Liver (tissue), 9 donors: ENCODE measurements around the gene EFHD1. TPM values are rescaled to one million over a fixed set of nuclear protein-coding genes. Genes with fewer than 3 reads are reported as not detected.

Source experiments
- DNase-seq: peaks from one replicate; pipeline ENCODE4 v3.0.0-alpha.2; 2017; ENCODE audit warnings: low spot score
- H3K27ac ChIP-seq, 2 donors: one replicate each; pipeline ENCODE4 v1.7.0; 2013; ENCODE audit warnings: inconsistent platforms in 2 of 2, low read length in 2 of 2, control low read depth in 1 of 2, low read depth in 1 of 2, mild to moderate bottlenecking in 1 of 2
- H3K27me3 ChIP-seq, 4 donors: one replicate each; pipeline versions ENCODE4 v1.6.1 to v1.7.0; 2013; ENCODE audit warnings: low read length in 3 of 4, inconsistent platforms in 1 of 4, mild to moderate bottlenecking in 1 of 4, moderate library complexity in 1 of 4; ENCODE audit not compliant: control insufficient read depth in 4 of 4, insufficient read depth in 4 of 4
- H3K36me3 ChIP-seq, 4 donors: one replicate each; pipeline versions ENCODE4 v1.6.1 to v1.7.0; 2013; ENCODE audit warnings: low read length in 3 of 4, mild to moderate bottlenecking in 3 of 4, low read depth in 1 of 4, moderate library complexity in 1 of 4; ENCODE audit not compliant: control insufficient read depth in 4 of 4, insufficient read depth in 3 of 4
- H3K4me1 ChIP-seq, 4 donors: one replicate each; pipeline versions ENCODE4 v1.6.1 to v1.7.0; 2013; ENCODE audit warnings: low read length in 3 of 4, mild to moderate bottlenecking in 3 of 4, moderate library complexity in 1 of 4; ENCODE audit not compliant: control insufficient read depth in 4 of 4, insufficient read depth in 4 of 4
- H3K4me3 ChIP-seq, 3 donors: one replicate each; pipeline versions ENCODE4 v1.6.1 to v1.7.0; 2013; ENCODE audit warnings: low read length in 3 of 3, control low read depth in 1 of 3, low read depth in 1 of 3, mild to moderate bottlenecking in 1 of 3
- H3K9ac ChIP-seq, 2 donors: one replicate each; pipeline ENCODE4 v1.7.0; 2013; ENCODE audit warnings: low read length in 2 of 2, mild to moderate bottlenecking in 2 of 2, moderate library complexity in 2 of 2, control low read depth in 1 of 2, low read depth in 1 of 2
- H3K9me3 ChIP-seq, 4 donors: one replicate each; pipeline versions ENCODE4 v1.6.1 to v1.7.0; 2013; ENCODE audit warnings: low read length in 3 of 4; ENCODE audit not compliant: control insufficient read depth in 4 of 4
- CTCF ChIP-seq: fragments of 150-350 bp; IDR thresholded peaks from 2 replicates; pipeline ENCODE4 v1.5.1; 2017; ENCODE audit warnings: improper control_type of control experiment, low read depth, low read length; ENCODE audit not compliant: missing input control
- FOXA1 ChIP-seq: IDR thresholded peaks from 2 replicates; pipeline ENCODE4 v1.6.1; 2016; ENCODE audit warnings: antibody characterized with exemption
- GABPA ChIP-seq, 2 donors: IDR thresholded peaks in 1 of 2; conservative IDR thresholded peaks in 1 of 2; 2 replicates each; pipeline ENCODE4 v1.6.1; 2016; ENCODE audit warnings: antibody characterized with exemption in 2 of 2, mild to moderate bottlenecking in 1 of 2, moderate library complexity in 1 of 2
- HNF4G ChIP-seq: IDR thresholded peaks from 2 replicates; pipeline ENCODE4 v1.6.1; 2016; ENCODE audit warnings: antibody characterized with exemption
- MAX ChIP-seq: IDR thresholded peaks from 2 replicates; pipeline ENCODE4 v1.6.1; 2016; ENCODE audit warnings: antibody characterized with exemption
- SP1 ChIP-seq: IDR thresholded peaks from 2 replicates; pipeline ENCODE4 v1.6.1; 2018; ENCODE audit warnings: antibody characterized with exemption, mild to moderate bottlenecking
- ZBTB33 ChIP-seq: IDR thresholded peaks from 2 replicates; pipeline ENCODE4 v1.6.1; 2016; ENCODE audit warnings: antibody characterized with exemption
- WGBS: extraction: QIAGEN DNeasy Blood & Tissue Kit; methylation state at CpG from one replicate; pipeline ENCODE4 v1.1.7; 2013; 5-methylcytosine and 5-hydroxymethylcytosine counted together
- polyA plus RNA-seq, 2 donors: library from polyadenylated mRNA; stranded (reverse) in 1 of 2; unstranded in 1 of 2; fragments of 200-250 nt in 1 of 2; fragments of >200 nt in 1 of 2; fragmentation: Nextera tagmentation in 1 of 2; extraction: Ambion mirVana in 1 of 2; gene quantifications; one replicate each; pipeline versions ENCODE4 v1.2.1 to v1.2.3, GENCODE V29; 2013 to 2015
- total RNA-seq, 2 donors: library from RNA; depleted of rRNA; stranded (reverse); fragments of >200 nt; gene quantifications; one replicate each; pipeline ENCODE4 v1.2.3, GENCODE V29; 2014
- TF ChIP-seq, protein P1 (sequence below): IDR thresholded peaks from 2 replicates; pipeline ENCODE4 v1.6.1; 2016; ENCODE audit warnings: antibody characterized with exemption, mild to moderate bottlenecking
- donor health status: healthy.
- donor health status: healthy.
- donor health status: healthy.
- donor health status: healthy.
- donor health status: healthy.

Gene EFHD1
- total and polyA plus RNA-seq, 4 donors, result 3.3 to 28.5 (median 10.3) TPM

DNA sequence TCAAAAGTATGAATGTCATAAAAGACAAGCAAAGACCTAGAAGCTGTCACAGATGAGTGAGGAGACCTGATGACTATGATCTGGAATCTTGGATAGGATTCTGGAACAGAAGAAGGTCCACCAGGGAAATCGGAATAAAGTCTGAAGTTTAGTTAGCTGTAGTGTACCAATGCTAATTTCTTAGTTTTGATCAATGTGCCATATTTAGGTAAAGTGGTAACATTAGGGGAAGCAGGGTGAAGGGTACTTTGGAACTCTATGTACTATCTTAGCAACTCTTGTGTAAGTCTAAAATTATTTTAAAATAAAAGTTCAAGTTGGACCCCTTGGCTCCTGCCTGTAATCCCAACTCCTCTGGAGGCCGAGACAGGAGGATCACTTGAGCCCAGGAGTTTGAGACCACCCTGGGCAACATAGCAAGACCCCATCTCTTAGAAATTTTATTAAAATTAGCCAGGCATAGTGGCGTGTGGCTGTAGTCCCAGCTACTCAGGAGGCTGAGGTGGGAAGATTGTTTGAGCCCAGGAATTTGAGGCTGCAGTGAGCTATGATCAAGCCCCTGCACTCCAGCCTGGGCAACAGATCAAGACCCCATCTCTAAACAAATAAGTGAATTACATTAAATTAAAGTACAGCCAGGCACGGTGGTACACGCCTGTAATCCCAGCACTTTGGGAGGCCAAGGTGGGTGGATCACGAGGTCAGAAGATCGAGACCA, 35.9 kb upstream of the EFHD1 start:
- no peaks in the 10 kb centered on the region for H3K4me1 ChIP-seq
- H3K27ac ChIP-seq, result no peak overlapping the region
- no peak for DNase-seq
- no peaks in the 10 kb centered on the region for H3K36me3 ChIP-seq
- H3K4me3 ChIP-seq, result no peak overlapping the region
- 94% methylated on average over 7 of the region's 7 CpGs for WGBS
- TF ChIP-seq CTCF, result no peak
- no peak for TF ChIP-seq ZBTB33
- H3K9me3 ChIP-seq, result no peaks in the 10 kb centered on the region
- no peak overlapping the region for H3K9ac ChIP-seq
- H3K27me3 ChIP-seq, result no peaks in the 10 kb centered on the region

DNA sequence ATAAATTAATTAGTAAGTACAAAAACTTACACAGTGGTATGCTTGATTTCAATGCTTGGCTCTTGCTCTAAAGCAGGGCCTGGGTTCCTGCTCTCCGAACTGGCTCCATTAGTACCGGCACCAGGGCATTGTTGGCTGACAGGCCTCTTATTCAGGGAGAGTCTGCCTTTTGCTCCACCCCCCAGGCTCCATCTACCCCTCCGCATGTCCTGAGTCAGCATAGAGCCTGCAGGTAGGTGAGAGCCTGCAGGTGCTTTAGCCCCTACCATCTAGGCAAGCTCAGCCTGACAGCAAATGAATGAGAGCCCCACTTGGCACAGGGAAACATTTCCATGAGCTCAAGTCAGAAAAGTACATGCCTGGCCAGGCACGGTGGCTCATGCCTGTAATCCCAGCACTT, 35.1 kb upstream of the EFHD1 start:
- no peaks in the 10 kb centered on the region for H3K27me3 ChIP-seq
- H3K9ac ChIP-seq, result no peak overlapping the region
- H3K36me3 ChIP-seq, result no peaks in the 10 kb centered on the region
- TF ChIP-seq MAX, result no peak
- TF ChIP-seq ZBTB33, result no peak
- TF ChIP-seq SP1, result no peak
- TF ChIP-seq FOXA1, result no peak
- TF ChIP-seq, protein P1, sequence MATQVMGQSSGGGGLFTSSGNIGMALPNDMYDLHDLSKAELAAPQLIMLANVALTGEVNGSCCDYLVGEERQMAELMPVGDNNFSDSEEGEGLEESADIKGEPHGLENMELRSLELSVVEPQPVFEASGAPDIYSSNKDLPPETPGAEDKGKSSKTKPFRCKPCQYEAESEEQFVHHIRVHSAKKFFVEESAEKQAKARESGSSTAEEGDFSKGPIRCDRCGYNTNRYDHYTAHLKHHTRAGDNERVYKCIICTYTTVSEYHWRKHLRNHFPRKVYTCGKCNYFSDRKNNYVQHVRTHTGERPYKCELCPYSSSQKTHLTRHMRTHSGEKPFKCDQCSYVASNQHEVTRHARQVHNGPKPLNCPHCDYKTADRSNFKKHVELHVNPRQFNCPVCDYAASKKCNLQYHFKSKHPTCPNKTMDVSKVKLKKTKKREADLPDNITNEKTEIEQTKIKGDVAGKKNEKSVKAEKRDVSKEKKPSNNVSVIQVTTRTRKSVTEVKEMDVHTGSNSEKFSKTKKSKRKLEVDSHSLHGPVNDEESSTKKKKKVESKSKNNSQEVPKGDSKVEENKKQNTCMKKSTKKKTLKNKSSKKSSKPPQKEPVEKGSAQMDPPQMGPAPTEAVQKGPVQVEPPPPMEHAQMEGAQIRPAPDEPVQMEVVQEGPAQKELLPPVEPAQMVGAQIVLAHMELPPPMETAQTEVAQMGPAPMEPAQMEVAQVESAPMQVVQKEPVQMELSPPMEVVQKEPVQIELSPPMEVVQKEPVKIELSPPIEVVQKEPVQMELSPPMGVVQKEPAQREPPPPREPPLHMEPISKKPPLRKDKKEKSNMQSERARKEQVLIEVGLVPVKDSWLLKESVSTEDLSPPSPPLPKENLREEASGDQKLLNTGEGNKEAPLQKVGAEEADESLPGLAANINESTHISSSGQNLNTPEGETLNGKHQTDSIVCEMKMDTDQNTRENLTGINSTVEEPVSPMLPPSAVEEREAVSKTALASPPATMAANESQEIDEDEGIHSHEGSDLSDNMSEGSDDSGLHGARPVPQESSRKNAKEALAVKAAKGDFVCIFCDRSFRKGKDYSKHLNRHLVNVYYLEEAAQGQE, result no peak
- no peak for TF ChIP-seq HNF4G
- TF ChIP-seq GABPA (IDR thresholded peaks at IDR 0.05 in 1 of 2, conservative IDR thresholded peaks at IDR 0.05 in 1 of 2), result no peak
- 95% methylated on average over 4 of the region's 4 CpGs for WGBS
- no peak for DNase-seq
- H3K4me1 ChIP-seq, result no peaks in the 10 kb centered on the region
- H3K4me3 ChIP-seq, result no peak overlapping the region
- H3K9me3 ChIP-seq, result no peaks in the 10 kb centered on the region
- no peak overlapping the region for H3K27ac ChIP-seq
